Glutamatergic neuron (in vitro differentiated cells): Measurements from ENCODE around the gene PAIP2. TPM values are rescaled to one million over a fixed set of nuclear protein-coding genes. Genes with fewer than 3 reads are reported as not detected.

Source experiments
- DNase-seq: peaks from one replicate; pipeline ENCODE4 v3.0.0; 2022
- H3K27ac Mint-ChIP-seq: one replicate; pipeline ENCODE4 v1.8.0; 2020; ENCODE audit warnings: mild to moderate bottlenecking, mixed read lengths, inconsistent platforms; ENCODE audit not compliant: unreplicated experiment
- H3K27me3 Mint-ChIP-seq: one replicate; pipeline ENCODE4 v1.8.0; 2020; ENCODE audit warnings: mild to moderate bottlenecking, moderate library complexity, mixed read lengths, inconsistent platforms; ENCODE audit not compliant: unreplicated experiment
- H3K36me3 Mint-ChIP-seq: one replicate; pipeline ENCODE4 v1.8.0; 2020; ENCODE audit warnings: mild to moderate bottlenecking, mixed read lengths, inconsistent platforms; ENCODE audit not compliant: unreplicated experiment
- H3K4me1 Mint-ChIP-seq: one replicate; pipeline ENCODE4 v1.8.0; 2020; ENCODE audit warnings: mild to moderate bottlenecking, low read depth, mixed read lengths, inconsistent platforms; ENCODE audit not compliant: unreplicated experiment
- H3K4me3 Mint-ChIP-seq: one replicate; pipeline ENCODE4 v1.8.0; 2020; ENCODE audit warnings: mild to moderate bottlenecking, mixed read lengths, inconsistent platforms; ENCODE audit not compliant: unreplicated experiment
- H3K9me3 Mint-ChIP-seq: one replicate; pipeline ENCODE4 v1.8.0; 2020; ENCODE audit warnings: mild to moderate bottlenecking, moderate library complexity, mixed read lengths, inconsistent platforms; ENCODE audit not compliant: unreplicated experiment
- CTCF ChIP-seq: fragments of 200-600 bp; sonication (generic); IDR thresholded peaks from one replicate; pipeline ENCODE4 v1.5.0; 2021; ENCODE audit not compliant: partially characterized antibody, unreplicated experiment
- total RNA-seq: library from RNA; stranded (reverse); fragmentation: NEBNext Ultra II Directional; extraction: Animal tissue kit (Norgen Biotek cat#: 25700); gene quantifications from one replicate; pipeline ENCODE4 v1.2.1, GENCODE V29; 2021; ENCODE audit not compliant: unreplicated experiment

Gene PAIP2
- total RNA-seq, 1 donor from 2014 or later = 128 TPM

DNA sequence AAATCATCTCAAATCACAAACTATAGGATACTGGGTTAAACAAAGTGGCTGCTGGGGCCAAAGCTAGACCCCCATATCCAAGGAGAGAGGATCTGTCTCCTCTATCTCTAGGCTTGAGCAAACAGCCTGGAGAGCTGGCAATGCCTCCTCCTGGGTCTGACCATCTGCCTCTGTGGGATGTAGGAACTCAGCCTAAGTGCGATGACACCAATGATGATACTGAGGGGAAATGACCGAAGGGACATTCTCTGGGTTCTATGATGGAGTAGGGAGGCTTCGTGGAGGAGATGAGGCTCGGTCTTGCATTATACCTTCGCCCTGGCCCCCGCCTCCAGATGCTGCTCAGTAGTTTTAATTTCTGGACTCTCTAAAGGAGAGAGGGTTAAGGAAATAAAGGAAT is 71.5 kb downstream of the PAIP2 start:
- Mint-ChIP-seq H3K4me3 (no peak overlapping the region), H3K27me3 (no peaks in the 10 kb centered on the region), H3K27ac (no peak overlapping the region), H3K4me1 (no peaks in the 10 kb centered on the region), H3K36me3 (peaks cover 5% of the 10 kb centered on the region), H3K9me3 (no peaks in the 10 kb centered on the region)
- TF ChIP-seq CTCF = no peak
- no peak for DNase-seq

- H3K27me3 Mint-ChIP-seq = no peaks in the 10 kb centered on the region
- TF ChIP-seq CTCF = no peak
- no peak overlapping the region for H3K4me3 Mint-ChIP-seq
- H3K4me1 Mint-ChIP-seq = no peaks in the 10 kb centered on the region
- H3K36me3 Mint-ChIP-seq = peaks cover 5% of the 10 kb centered on the region
- no peak for DNase-seq
- H3K9me3 Mint-ChIP-seq = no peaks in the 10 kb centered on the region
- H3K27ac Mint-ChIP-seq = no peak overlapping the region
These were observed 72.3 kb downstream of the PAIP2 start for GRCh38 chr5:139413963-139414362.

GRCh38 chr5:139414581-139415130 is 73.0 kb downstream of the PAIP2 start:
- H3K4me3 Mint-ChIP-seq = no peak overlapping the region
- no peaks in the 10 kb centered on the region for H3K4me1 Mint-ChIP-seq
- no peaks in the 10 kb centered on the region for H3K27me3 Mint-ChIP-seq
- DNase-seq = no peak
- no peak overlapping the region for H3K27ac Mint-ChIP-seq
- TF ChIP-seq CTCF = no peak
- H3K9me3 Mint-ChIP-seq = no peaks in the 10 kb centered on the region
- peaks cover 5% of the 10 kb centered on the region for H3K36me3 Mint-ChIP-seq

DNA sequence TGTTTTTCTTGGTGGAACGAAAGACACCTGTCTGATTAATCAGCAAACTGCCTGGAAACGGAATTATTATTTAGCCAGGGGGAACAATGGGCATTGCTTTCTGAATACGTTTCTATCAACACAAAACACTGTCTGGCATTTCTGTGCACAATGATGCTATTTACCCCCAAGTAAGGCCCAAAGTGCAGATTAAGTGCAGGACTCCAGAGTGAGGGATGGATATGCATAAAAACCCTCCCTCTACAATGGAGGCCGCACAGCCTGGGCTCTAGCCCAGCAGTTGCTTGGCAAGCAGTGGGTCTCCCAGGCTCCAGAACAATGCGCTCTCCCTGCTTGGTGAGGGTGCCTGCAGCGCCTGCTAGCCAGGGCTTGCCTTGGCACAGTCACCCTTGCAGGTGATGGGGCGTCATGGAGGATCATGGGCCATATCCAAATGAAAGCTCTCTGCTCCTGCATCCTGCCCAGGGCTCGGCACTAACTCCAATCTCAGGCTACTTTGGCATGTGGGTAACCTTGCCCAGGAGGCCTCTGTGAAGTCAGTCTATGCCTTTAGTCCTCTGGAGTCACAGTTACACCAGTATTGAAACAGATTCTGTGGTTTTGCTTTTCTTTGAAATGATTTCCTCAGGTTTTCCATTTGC is 73.7 kb downstream of the PAIP2 start:
- Mint-ChIP-seq H3K36me3 (peaks cover 5% of the 10 kb centered on the region), H3K27ac (no peak overlapping the region), H3K4me1 (no peaks in the 10 kb centered on the region), H3K27me3 (no peaks in the 10 kb centered on the region), H3K4me3 (no peak overlapping the region), H3K9me3 (no peaks in the 10 kb centered on the region)
- no peak for DNase-seq
- TF ChIP-seq CTCF = no peak

- TF ChIP-seq CTCF = no peak
- Mint-ChIP-seq H3K36me3 (peaks cover 5% of the 10 kb centered on the region), H3K27me3 (no peaks in the 10 kb centered on the region), H3K27ac (no peak overlapping the region), H3K4me3 (no peak overlapping the region), H3K4me1 (no peaks in the 10 kb centered on the region), H3K9me3 (no peaks in the 10 kb centered on the region)
- no peak for DNase-seq
These were observed 74.2 kb downstream of the PAIP2 start for GRCh38 chr5:139415869-139416268.
